ENCODE data around the gene SARDH. TPM values are rescaled to one million over a fixed set of nuclear protein-coding genes. Genes with fewer than 3 reads are reported as not detected.

The SARDH gene
- 1.2 and 4.3 TPM in 2 replicates for total RNA-seq (ENCODE audit: low replicate concordance)

GRCh38 chr9:133737774-133738639 lies at the start of gene SARDH:
Gene SARDH, minus strand, starts transcription at chr9:133738352. Its CDS starts 4,179 bp downstream, at chr9:133734173.

GRCh38 chr9:133635533-133636531 lies 102.3 kb downstream of the SARDH start, which contains the start of gene DBH:
Gene DBH, plus strand, starts transcription at chr9:133636363. Its CDS starts 9 bp downstream, at chr9:133636372.

Other genes with a start within 250 kb of the SARDH start
- gene MYMK, start 213.4 kb downstream of the SARDH start, total RNA-seq (ENCODE audit: low replicate concordance): not detected in 2 replicates
- gene ADAMTSL2, start 203.6 kb downstream of the SARDH start, total RNA-seq (ENCODE audit: low replicate concordance): under 0.01 and 0.12 TPM in 2 replicates
- not detected in 2 replicates for gene FAM163B, start 129.0 kb downstream of the SARDH start, total RNA-seq (ENCODE audit: low replicate concordance)
- not detected in 2 replicates for gene DBH, start 102.0 kb downstream of the SARDH start, total RNA-seq (ENCODE audit: low replicate concordance)

All from smooth muscle cell of the coronary artery (primary cell).